B cell (primary cell): Measurements from ENCODE around the gene TRIM2.

Experiments used
- CTCF ChIP-seq: fragments of 200-600 bp; IDR thresholded peaks from one replicate; pipeline ENCODE4 v1.8.0; 2022; ENCODE audit warnings: antibody characterized with exemption, mild to moderate bottlenecking
- EZH2 ChIP-seq: IDR thresholded peaks from 2 replicates; pipeline ENCODE4 v1.6.1; 2012; ENCODE audit warnings: borderline replicate concordance, low read depth, mild to moderate bottlenecking, moderate library complexity, low read length; ENCODE audit not compliant: insufficient read depth, poor library complexity, severe bottlenecking

- no peak for TF ChIP-seq CTCF
- no peak for TF ChIP-seq EZH2
Measured at GRCh38 chr4:153217440-153217839, 13.2 kb downstream of the TRIM2 start.
